GM21381 (cell line): Measurements from ENCODE around the gene RABGAP1L.

Source experiments
- ATAC-seq: cut with Tn5 transposase; IDR thresholded peaks from one replicate; pipeline ENCODE4 v1.9.1; 2021; ENCODE audit warnings: mild to moderate bottlenecking, moderate library complexity; ENCODE audit not compliant: unreplicated experiment

The RABGAP1L gene

DNA sequence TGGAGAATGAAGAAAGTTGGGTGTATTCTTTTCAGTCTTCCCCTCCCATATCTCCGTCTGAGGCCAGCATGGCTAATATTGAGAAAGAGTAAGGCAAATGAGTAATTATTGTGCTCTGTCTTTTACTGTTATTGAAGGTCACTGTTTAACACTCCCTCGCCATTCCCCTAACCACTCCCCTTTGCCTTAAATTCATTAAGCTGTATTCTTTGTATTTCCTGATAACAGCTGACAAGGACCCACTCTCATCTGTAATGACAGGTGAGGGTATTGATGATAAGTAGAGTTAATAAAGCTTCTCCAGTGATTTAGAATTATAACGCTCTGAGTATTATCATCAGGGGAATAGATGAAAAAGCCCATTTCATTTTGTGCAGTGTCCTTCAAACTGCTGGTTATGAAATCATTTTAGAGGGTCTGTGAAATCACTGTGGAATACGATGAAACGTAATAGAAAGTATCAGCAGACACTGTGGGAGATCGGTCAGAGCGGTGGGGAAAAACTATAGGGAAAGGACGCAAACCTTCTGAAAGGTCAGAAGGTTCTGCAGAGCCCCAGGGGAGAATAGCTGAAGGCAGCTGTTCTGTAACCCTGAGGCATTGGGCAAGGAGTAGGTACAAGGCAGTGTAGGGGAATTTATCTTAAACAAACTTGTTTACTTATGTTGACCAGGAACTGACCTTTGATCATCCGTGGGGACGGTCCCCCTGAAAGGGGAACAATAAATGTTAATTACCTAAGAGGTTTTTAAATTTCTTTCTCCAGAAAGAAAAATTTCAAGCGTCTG is 794.2 kb downstream of the RABGAP1L start:
- ATAC-seq, result no peak

DNA sequence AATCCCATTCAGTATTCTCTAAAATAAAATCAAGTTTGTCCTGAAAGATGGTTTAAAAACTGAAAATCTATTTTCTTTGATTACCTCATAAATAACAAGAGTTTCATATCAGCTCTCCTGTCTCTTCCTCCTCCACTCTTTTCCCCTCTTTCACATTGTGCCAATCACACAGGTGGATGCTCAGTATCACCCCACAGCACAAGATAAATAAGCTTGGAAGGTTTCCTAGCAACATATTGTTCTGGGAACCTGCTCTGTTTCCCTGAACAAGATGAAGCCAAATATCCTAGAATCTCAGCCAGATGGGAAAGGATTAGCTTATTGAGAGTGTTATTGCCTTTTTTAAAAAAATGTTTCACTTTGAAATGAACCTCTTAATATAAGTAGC is 794.7 kb downstream of the RABGAP1L start:
- ATAC-seq, result no peak

DNA sequence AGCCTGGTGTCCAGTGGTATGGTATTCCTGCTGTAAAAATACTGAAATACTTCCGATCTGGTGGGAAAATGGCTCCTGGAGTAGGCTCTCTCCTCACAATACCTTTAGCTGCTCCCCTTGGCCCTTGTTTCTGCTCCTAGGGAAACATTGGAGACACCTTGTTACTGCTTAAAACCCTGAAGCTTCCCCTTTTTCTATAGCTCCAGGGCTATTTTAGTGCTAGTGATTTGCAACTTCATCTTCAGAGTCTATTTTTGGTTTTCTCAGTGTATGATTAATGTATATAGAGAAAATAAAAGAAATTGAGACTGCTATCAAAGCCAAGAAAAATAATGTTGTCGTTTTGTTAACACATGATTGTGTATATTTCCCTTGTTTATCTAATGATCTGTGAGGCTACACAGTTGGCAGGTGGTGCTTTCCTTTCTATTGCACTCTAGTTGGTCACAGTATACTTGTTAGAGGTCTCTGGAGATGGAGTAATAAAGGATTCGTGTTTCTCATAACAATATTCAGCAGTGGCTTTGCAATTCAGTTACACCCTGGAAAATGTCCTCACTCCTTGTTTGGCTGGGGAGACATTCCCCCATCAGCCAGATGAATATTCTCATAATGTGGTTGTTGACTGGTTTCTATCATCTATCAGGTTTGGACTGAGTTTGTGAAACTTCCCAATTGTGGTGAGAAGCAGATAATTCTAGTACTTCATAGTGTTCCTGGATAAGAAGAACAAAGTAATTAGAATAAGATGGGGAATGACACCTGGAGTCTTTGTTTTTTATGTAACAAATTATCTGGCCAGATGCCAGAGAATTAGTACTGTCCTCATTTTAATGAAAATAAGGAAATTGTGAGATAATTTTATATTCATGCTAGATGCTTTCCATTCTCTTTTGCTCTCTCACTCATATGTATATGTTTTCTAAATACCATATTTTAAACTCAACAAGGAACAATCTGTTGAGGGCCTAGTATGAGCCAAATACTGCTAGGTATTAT is 795.6 kb downstream of the RABGAP1L start:
- ATAC-seq, result no peak

DNA sequence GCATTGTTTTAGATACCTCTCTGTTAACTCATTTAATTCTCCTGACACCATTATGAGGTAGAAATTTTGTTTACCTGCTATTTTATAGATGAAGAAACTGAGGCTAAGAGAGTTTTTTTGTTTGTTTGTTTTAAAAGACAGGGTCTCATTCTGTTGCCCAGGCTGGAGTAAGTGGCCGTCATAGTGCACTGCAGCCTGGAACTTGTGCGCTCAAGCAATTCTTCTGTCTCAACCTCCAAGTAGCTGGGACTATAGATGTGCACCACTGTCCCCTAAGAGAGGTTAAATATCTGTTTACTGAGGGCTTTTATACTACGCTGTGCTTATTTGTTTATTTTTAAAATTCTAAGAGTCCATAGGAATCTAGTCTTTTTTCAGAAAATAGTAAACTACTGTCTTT is 796.8 kb downstream of the RABGAP1L start:
- ATAC-seq, result no peak

DNA sequence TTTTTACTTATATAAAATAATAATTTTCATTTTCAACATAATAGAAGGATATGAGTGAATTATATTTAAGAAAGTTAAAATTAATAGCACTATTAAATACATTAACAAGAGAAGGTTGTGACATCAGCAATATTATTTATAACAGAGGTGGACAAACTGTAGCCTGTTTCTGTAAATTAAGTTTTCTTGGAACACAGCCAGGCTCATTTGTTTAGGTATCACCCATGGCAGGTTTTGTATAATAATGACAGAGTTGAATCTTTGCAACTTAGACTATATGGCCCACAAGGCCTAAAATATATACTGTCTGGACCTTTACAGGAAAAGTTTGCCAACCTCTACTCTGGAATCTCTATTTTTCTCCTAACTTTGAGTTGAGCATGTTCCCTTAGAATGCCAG is 797.7 kb downstream of the RABGAP1L start:
- ATAC-seq, result no peak

DNA sequence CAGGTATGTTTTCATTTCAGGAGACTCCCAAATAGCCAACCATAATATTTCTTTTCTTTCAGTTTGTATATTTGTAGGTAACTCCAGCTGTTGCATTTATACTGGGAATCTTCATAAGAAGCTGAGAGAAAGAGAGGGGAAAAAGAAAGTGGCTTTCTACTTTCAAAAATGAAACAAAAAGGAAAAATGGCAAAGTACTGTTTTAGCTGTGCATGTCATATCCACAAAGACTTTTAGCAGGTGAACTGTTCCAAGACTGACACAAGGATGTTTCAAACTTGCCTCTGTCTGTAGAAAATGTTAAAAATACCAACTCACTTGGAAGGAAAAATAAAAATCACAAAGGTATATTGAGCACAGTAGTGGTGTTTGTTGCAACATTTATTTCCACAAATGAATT is 798.5 kb downstream of the RABGAP1L start:
- no peak for ATAC-seq

DNA sequence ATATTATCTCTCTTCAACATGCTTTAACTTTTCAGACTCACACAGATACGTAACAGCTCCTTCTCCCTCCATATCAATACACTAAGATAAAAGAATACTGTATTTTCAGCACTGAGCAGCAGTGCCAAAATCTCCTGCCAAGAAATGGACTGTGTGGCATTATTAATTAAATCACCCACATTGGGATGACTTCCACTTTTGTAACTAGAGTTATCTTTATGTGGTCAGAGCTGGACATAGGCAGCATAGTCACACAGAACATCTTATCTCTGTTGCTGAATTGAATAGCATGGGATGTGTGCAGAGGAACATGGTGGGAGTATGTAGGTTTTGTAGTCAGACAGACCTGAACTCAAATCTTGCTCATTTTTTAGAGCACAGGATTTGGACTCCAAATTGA is 799.1 kb downstream of the RABGAP1L start:
- ATAC-seq, result no peak

DNA sequence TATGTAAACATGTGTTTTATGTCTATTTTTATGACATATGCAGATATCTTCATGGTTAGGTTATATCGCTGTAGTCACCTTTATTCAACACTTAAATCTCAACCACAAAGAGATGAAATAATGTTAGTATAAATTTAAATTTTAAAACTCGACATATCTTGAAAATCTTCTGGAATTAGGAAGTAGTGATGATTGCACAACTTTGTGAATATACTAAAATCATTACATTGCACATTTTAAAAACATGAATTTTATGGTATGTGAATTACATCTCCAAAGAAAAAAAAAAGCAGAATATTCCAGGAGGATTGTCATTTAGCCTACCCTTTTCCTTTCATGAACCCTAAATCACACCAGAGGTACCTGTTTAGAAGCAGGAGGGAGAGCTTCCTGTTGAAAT is 801.0 kb downstream of the RABGAP1L start:
- ATAC-seq, result no peak

DNA sequence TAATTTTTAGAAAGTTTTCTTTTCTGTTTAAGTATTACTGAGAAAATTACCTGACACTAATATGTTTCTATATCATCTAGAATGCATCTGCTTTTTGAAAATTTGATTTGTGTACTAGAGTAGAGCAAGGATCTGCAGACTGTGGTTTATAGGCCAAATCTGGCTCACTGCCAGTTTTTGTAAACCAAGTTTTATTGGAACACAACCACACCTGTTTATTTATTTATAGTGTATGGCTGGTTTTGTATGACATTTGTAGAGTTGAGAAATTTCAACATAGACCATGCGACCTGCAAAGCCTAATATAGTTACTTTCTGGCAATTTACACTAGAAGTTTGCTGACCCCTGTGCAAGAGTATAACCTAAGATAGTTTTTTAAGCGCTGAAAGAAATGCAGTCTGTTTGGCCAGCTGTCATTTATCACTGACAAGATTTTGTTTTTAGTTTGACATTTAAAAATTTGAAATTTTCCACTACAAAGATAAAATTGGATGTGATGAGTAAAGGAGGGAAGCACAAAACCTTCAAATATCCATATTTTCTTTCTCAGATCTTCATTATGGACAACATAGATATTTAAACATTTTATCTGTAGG is 804.3 kb downstream of the RABGAP1L start:
- no peak for ATAC-seq

DNA sequence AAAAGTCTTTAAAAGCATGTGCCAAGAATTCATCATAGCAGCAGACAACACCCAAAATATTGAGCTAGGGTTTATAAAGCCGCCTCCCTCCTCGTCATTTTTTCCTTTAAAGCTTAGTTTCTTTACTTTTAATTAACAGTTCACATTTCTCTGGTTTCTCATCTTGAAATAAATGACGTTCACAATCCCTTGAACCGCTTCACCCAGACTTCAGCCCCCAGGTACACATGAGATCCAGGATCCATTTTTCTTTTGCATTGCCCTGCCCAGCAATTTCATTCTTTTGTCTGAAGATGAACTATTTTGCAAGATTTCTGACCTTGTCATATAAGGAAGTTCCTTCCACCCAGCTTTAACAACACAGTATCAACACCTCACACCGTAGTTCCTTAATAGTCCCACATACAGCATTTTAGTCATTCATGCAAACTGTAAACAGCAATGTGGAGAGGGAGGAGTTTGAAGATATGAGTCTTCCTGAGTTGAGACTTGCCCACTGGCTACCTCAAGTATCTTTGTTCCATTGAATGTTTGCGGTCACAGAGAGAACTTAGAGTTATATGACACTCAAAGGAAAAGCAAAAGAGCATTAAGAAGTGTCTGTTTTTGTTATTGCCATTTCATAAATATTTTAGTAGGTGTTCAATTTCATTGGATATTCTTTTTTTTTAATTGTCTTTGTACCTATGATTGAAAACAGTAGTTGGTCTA is 805.1 kb downstream of the RABGAP1L start:
- no peak for ATAC-seq

DNA sequence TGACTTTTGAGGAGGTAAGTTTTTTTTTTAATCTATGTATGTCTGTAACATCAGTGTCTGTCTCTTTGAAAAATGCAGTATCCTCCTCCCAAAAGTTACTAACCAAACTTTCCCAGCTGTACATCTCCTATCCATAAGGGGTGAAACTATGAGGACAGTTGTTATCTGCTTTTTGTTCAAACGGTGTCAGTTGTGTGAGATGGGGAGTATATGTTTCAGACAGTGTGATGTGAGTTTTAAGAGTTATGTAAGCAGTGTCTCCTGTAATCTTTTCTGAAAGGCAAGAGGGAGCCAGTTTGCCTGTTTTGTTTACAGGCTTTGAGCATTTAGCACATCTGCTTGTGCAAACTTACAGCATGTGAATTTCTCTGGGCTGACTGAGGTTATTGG is 805.6 kb downstream of the RABGAP1L start:
- ATAC-seq, result no peak

DNA sequence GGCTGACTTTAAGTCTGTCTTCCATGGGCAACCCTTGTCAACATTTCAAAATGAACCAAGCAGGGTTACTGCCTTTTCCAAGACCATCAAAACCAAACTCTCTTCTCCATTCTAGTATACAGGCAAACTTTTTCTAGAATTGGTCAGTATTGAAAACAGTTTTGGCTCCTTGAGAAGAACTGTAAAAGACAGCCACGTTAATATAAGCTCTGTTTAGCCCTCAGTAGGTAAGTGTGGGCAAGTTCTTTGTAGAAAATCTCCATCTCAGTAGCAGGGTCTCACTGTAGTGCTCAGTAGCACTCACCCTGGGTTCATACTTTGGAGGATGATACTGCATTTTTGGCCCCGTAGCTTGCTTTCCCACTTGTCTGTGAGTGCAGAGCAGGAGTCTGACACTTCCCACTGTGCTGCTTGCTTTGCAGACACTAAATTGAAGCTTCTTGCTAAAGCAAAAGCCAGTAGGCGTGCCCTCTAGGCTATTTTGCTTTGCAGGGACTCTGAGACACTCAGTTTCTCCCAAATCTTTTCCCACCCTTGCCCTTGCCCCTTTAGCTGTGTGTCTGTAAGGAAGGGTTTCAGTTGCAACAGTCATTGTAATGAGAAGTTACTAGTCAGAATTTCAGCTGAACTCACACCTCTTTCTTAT is 806.2 kb downstream of the RABGAP1L start:
- no peak for ATAC-seq

DNA sequence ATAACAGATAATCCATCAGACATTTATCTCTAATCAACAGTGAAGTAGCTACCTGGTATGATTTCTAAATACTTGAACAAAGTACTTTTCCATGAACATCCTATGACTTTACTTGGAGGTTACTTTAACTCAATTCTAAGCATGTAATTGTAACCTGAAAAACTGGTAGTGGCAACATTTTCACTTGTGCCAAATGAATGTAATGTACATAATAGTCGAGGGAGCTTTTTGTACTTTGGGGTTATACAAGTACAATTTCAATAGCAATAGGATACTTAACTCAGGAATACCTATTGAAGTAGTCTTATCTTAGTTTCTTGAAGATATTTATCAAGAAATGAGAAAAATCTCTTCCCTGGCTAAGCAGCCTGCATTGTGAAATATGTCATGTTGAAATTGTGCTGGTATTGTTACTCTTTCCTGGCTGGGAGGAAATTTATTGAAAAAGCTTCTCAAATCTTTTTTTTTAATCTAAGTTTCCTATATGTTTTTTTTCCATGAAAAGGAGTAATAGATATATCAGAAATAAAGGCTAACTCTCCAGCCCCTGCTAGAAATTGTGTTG is 806.8 kb downstream of the RABGAP1L start:
- ATAC-seq, result no peak

DNA sequence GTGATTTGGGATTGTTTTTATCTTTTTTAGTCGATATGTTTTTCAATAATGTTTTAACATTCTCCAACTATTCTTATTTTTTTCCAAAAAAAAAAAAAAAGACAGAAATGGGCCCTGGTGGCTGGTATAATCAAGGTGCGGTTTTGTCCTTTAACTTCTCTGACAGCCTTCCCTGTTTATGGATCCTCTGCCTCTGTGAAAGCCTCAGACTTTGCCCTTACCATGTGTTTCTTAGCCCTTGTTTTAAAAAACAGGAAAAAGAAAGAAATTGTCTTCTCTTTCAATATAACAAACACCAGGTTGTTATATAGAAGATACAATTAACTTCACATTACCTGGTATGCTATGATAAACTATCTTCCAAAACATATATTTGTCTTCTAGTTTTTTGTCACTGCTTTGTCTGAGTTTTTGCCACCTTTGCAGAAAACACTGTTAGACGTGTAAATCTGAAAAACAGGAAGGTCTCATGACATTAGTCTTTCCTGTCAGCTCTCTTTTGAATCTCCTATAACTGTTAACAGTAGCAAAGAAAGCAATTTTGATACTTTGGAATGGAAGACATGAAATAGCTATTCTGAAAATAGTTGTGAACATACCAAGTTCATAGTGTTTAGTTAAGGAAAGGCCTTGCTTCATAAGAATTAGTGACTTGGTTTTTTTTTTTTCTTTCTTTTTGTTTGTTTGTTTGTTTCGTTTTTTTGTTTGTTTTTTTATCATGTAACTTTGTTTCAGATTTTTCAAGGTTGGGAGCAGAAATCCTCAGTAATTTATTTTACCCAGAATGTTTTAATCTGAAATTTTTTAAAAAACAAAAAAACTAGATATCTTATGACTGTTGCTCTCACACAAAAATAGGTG is 808.8 kb downstream of the RABGAP1L start:
- no peak for ATAC-seq

DNA sequence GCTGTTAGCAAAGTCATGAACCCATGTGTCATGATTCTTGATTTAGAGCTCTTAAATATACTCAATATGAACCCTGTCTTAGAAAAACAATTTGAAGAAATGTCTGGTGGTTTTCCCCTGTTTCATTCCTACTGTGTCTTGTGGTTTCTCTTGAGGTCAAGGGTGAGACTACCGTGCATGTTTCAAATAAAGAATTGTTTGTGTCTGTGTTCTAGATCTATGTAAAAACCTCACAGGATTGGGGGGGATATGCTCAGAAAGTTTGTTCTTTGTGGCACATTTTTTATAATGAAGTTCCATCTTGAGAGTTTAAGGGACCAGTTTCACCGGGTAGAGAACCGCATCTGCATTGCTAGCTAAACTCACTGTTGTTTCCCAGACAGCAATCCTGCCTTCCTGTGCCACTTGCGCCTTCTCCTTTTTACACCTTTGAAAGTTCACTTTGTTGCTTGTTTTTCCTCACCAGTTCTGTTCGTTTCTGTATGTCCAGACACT is 809.5 kb downstream of the RABGAP1L start:
- peak; percentile 60 for ATAC-seq

DNA sequence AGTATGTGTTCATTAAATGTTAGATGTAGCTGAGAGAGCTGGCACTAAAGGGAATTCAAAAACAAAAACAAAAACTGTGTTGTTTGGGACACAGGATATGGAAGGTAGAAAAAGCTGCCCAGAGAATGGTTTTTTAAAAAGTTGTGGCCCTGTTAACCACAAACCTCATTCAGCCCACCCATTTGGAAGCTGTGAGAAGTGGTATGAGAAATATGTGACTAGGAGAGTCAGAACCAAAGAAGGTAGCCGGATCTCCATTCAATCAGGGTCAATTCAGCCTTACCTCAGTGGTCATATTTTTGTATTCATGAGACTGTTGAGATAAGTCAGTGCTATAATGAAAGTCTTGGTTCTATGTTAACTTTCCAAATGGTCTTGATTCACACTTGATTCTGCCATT is 810.7 kb downstream of the RABGAP1L start:
- peak; percentile 51 for ATAC-seq

DNA sequence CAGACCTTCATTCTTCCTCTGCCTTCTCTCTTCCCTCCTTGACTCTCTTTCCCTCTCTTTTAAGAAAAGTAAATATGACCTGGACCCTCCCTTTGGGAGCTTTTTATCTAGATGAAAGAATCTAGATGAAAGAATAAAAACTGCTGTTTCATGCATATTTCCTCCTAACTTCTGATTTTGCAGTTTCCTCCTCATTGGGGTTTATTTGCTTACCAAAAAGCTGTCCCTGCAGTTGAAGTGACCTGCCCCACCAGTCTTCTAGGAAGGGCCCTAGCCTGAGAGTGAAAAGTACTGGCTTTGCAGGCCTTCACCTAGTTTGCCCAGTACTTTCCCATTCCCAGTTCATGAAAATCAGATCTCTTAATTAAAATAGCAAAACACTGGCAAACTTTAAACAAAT is 812.1 kb downstream of the RABGAP1L start:
- ATAC-seq, result no peak

DNA sequence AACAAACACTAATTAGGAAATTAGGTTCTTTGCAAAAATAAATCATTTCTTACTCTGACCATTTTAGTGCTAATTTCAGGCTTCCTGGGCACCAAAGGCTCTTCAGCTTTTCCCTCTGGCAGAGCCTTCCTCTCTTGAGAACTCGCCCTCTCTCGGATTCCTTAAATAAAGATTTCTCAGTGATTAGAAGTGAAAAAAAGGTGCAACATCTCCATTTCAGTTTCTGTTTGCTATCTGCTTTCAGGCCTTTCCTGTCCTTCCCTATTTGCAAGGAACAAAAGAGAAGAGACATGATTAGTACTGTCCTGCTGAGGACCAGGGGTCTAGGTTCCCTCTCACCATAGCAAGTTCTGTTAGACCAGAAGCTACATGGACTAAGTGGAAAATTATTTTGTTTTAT is 812.6 kb downstream of the RABGAP1L start:
- no peak for ATAC-seq

DNA sequence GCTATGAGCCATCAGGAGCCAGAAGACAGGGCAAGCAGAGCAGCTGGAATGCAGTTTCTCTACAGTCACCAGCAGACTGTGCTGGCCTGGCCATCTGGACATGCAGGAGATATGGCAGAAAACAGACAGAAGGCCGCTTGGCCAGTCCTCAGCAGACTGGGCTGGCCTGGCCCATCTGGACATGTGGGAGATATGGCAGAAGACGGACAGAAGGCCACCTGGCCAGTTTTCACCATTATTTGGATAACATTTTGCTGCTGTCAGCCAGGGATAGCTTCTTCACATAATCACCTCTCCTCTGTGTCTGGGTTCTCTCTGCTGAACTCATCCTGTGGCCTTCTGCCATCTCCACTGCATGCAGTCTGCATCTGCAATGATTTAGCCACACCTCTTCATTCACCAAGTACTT is 815.4 kb downstream of the RABGAP1L start:
- no peak for ATAC-seq
